DMS153 treated with DMSO at 0.1 percent for 48 hours (cell line): ENCODE data around the gene CACNA1H.

ENCODE experiments used
- DNase-seq: peaks from one replicate; lab custom pipeline; 2025; ENCODE audit not compliant: unreplicated experiment; lab: John Stamatoyannopoulos, UW

Gene CACNA1H

GRCh38 chr16:1156055-1156982 is 3.4 kb downstream of the CACNA1H start:
- DNase-seq = no peak

DNA sequence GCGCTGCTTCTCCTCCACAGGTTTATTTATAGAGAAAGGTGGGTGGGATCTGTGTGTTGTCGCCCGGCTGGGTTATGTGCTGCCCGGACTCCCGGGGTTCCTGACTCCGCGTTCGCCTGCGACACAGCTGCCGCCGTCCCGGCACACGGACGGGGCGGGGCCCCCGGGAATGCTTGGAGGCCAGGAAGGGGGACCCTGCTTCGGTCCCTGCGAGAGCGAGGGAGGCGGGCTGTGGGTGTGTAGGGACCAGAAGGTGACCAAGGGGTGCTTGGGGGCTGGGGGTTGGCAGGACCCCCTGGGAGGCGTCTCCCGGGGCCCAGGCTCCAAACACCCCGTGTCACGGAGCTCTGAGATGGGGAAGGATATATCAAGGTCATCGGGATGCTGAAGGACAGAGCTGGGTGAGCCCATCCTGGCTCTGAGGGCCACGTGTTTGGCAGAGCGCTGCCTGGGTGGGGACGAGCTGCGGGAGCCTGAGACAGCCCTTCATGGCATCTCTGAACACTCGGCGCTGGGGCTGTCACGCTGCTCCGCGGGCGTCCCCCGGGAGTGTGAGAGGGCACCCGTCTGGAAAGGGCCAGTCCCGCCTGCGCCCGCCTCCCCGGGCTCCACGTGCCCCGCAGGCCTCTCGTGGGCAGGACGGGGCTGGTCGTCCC is 4.2 kb downstream of the CACNA1H start:
- DNase-seq = no peak

- no peak for DNase-seq
These were observed 4.9 kb downstream of the CACNA1H start for GRCh38 chr16:1157639-1158455.

- DNase-seq = peak; percentile 30
These were observed 5.8 kb downstream of the CACNA1H start for GRCh38 chr16:1158456-1159324.

GRCh38 chr16:1159325-1159972 is 6.5 kb downstream of the CACNA1H start:
- peak; percentile 28 for DNase-seq

GRCh38 chr16:1159973-1160772 is 7.3 kb downstream of the CACNA1H start:
- DNase-seq = no peak

- no peak for DNase-seq
These were observed 8.0 kb downstream of the CACNA1H start for GRCh38 chr16:1160773-1161348.

DNA sequence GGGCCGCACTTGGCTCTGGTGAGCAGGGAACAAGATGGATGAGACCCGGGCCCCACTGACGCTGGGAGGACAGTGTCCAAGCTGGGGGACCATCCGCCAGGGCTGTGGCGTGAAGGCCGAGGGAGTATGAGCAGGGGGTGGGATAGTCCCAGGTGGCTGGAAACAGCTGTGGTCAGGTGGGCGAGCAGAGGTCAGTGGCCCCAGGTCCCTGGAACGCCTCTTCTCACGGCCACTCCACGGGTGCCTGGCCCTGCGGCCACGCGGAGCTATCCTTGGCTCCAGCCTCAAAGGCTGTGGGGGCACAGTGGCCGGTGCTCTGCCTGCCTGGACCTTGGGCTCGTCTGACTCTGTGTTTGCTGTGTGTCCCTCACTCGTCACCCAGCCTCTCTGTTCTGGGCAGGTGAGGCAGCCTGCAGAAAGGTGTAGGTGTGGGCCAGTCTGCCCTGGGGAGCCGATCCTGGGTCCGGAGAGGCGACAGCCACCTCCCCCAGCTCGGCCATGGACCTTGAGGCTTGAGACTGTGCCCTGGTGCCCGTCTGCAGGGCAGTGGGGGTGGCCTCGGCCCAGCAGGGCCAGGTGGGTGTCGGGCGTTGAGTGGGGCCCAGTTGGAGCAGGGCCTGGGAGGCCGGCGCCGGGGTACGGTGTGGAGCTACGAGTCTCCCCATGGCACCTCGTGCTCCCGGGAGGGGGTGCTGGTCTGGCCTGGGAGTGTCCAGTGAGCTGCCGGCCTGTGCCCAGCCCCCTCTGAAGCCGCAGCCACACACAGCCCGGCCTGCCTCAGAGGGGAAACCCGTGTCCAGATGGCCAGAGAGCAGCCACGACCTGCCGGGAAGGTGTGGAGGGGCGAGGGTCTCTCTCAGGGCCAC is 10.0 kb downstream of the CACNA1H start:
- no peak for DNase-seq

DNA sequence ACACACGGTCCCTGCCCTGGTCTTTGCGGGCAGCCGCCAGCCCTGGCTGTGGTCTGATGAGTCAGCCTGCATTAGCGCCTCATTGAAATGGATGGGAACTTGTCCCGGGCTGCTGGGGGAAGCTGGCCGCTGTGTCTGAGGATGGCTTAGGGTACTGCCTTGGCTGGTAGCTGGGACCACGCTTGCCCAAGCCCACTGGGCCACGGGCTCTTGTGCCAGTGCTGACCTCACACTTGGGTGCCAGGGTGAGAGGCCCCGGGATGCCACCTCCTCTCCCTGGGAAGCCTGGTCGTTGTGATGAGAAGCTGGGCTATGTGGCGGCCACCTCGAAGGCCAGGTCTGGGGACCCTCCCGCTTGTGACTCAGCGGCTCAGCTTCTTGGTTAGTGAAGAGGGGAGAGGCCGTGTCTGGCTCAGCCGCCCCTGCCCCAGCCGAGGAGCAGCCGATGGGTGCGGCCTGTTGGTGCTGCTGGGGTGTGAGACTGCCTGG is 10.7 kb downstream of the CACNA1H start:
- no peak for DNase-seq

DNA sequence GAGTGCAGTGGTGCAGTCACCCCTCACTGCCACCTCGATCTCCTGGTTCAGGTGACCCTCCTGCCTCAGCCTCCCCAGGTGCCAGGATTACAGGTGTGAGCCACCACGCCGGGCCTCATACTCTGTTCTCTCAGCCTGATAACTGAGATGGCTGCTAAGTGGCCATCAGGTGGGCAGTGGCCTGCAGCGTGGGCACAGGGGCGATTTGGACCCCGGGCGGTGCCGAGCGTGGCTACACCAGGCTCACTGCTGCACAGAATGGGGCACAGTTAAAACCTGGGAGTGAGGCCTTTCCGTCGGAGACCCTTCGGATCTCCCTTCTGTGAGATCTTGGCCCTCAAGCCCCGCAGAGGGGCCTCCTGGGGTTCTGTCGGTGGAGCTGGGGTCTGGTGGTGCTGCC is 11.5 kb downstream of the CACNA1H start:
- no peak for DNase-seq

DNA sequence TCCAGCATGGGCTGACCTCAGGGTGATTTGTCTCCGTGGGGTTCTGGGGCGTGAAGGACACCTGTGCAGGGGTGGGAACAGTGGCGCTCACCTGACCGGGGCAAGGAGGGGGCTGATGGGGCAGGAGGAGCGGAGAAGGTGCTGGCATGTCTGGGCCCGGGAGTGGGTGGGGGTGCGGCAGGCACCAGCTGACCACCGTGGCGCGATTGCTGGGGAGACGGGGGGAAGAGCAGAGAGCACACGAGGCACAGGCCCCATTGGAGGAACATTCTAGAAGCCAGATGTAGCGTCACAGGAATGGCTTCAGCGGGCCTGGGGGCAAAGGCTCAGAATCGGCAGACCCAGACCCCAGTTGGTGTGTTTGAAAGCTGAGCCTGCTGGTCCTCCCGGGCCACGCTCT is 12.1 kb downstream of the CACNA1H start:
- no peak for DNase-seq

DNA sequence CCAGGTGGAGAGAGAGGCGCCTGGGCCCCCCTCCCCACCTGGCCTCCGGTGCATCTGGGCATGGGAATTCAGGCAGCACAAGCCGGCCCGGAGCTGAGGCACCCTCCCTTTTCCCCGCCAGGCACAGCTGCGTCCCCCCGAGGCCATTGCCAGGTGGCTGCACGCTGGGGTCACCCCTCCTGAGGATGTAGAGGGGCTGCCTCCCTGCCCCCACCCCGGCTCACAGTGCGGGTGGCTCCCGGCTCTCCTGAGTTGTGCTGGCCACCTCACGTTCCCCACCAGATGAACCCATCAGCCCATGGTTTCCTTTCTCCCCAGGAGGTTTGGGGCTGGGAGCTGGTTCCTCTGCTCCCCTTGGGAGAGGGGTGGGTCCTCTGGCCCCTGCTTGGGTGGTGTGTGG is 12.6 kb downstream of the CACNA1H start:
- DNase-seq = no peak

GRCh38 chr16:1167276-1168107 is 14.6 kb downstream of the CACNA1H start:
- DNase-seq = peak; percentile 86

DNA sequence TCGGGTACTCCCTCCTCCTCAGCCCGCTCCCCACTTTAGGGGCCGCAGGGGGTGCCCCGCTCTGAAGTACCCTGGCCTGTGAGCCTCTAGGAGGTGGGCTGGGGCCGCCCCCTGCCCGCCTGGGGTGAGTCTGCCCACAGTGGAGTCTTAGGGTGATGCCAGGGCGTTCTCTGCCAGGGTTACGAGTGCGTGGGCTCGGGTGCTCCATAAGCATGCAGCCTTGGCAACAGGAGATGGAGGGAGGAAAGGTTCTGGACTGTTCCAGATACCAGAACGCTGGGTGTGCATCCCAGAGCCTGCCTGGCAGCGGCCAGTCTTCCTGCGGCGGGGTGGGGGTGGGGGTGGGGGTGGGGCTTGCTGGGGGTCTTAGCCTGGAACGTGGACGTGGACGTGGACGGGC is 15.9 kb downstream of the CACNA1H start:
- no peak for DNase-seq

GRCh38 chr16:1169285-1170075 is 16.6 kb downstream of the CACNA1H start:
- DNase-seq = no peak

DNA sequence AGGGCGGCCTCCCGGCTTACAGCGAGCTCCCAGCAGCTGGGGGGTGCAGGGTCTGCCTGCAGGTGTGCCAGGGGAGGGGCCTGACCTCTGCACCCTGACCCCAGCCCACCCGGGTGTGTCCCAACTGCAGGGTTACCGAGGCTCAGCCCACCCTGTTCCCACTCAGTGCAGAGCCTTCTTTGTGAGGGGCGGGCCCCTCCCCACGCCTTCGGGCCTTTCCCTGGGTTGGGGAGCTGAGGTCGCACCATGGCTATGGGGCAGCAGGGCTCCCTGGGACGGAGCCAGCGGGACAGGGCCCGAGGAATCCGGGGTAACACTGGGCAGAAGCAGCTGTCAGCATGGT is 17.1 kb downstream of the CACNA1H start:
- no peak for DNase-seq
